Measurements from ENCODE around the gene NUP214.
"Not testable (repeated sequence)": the region's sequence is repeated elsewhere in the genome, so short reads cannot be mapped to it uniquely, and the experiment has no call there.

NUP214 gene

GRCh38 chr9:131097126-131097947 is 28.0 kb upstream of the NUP214 start:
- no peak for DNase-seq

GRCh38 chr9:131097948-131098278 is 27.5 kb upstream of the NUP214 start:
- no peak for DNase-seq

- no peak for DNase-seq
These were observed 26.8 kb upstream of the NUP214 start for GRCh38 chr9:131098391-131099101.

GRCh38 chr9:131099102-131099606 is 26.2 kb upstream of the NUP214 start:
- no peak for DNase-seq

GRCh38 chr9:131099845-131100244 is 25.5 kb upstream of the NUP214 start:
- DNase-seq, result not testable (repeated sequence)

- no peak for DNase-seq
These were observed 24.9 kb upstream of the NUP214 start for GRCh38 chr9:131100445-131100844.

GRCh38 chr9:131101207-131101964 is 24.0 kb upstream of the NUP214 start:
- no peak for DNase-seq

- no peak for DNase-seq
These were observed 22.4 kb upstream of the NUP214 start for GRCh38 chr9:131103024-131103423.

GRCh38 chr9:131103535-131103934 is 21.9 kb upstream of the NUP214 start:
- DNase-seq, result no peak

GRCh38 chr9:131104016-131104740 is 21.2 kb upstream of the NUP214 start:
- no peak for DNase-seq

- DNase-seq, result no peak
These were observed 19.4 kb upstream of the NUP214 start for GRCh38 chr9:131105952-131106351.

- no peak for DNase-seq
These were observed 17.6 kb upstream of the NUP214 start for GRCh38 chr9:131107760-131108159.

GRCh38 chr9:131111186-131111853 is 14.1 kb upstream of the NUP214 start:
- no peak for DNase-seq

GRCh38 chr9:131111854-131112311 is 13.5 kb upstream of the NUP214 start:
- DNase-seq, result no peak

- DNase-seq, result no peak
These were observed 12.8 kb upstream of the NUP214 start for GRCh38 chr9:131112374-131113154.

- no peak for DNase-seq
These were observed 11.7 kb upstream of the NUP214 start for GRCh38 chr9:131113655-131114054.

- no peak for DNase-seq
These were observed 11.3 kb upstream of the NUP214 start for GRCh38 chr9:131114084-131114535.

- not testable (repeated sequence) for DNase-seq
These were observed 10.0 kb upstream of the NUP214 start for GRCh38 chr9:131115360-131115742.

GRCh38 chr9:131116281-131117120 is 8.9 kb upstream of the NUP214 start:
- DNase-seq, result peak; percentile 29

- DNase-seq, result peak; percentile 13
These were observed 8.1 kb upstream of the NUP214 start for GRCh38 chr9:131117121-131117761.
